Muscle layer of duodenum (tissue), 2 donors: ENCODE results near the gene ZWILCH.

Experiments
- H3K27ac ChIP-seq: one replicate; pipeline ENCODE4 v1.7.0; 2013; ENCODE audit warnings: mild to moderate bottlenecking, low read length
- H3K27me3 ChIP-seq: one replicate; pipeline ENCODE4 v1.7.0; 2013; ENCODE audit warnings: low read depth, mild to moderate bottlenecking, control low read depth, low read length
- H3K36me3 ChIP-seq, 2 donors: one replicate each; pipeline ENCODE4 v1.7.0; 2013; ENCODE audit warnings: low read length in 2 of 2, control low read depth in 1 of 2, mild to moderate bottlenecking in 1 of 2; ENCODE audit not compliant: insufficient read depth in 2 of 2, control insufficient read depth in 1 of 2
- H3K4me1 ChIP-seq, 2 donors: one replicate each; pipeline ENCODE4 v1.7.0; 2013; ENCODE audit warnings: low read length in 2 of 2, mild to moderate bottlenecking in 2 of 2, control low read depth in 1 of 2, moderate library complexity in 1 of 2; ENCODE audit not compliant: insufficient read depth in 2 of 2, control insufficient read depth in 1 of 2
- H3K4me3 ChIP-seq, 2 donors: one replicate each; pipeline ENCODE4 v1.7.0; 2013; ENCODE audit warnings: low read length in 2 of 2, low read depth in 1 of 2, mild to moderate bottlenecking in 1 of 2
- H3K9me3 ChIP-seq, 2 donors: one replicate each; pipeline ENCODE4 v1.7.0; 2013; ENCODE audit warnings: low read length in 2 of 2, control low read depth in 1 of 2, mild to moderate bottlenecking in 1 of 2; ENCODE audit not compliant: control insufficient read depth in 1 of 2
- donor health status: healthy.

ZWILCH gene

DNA sequence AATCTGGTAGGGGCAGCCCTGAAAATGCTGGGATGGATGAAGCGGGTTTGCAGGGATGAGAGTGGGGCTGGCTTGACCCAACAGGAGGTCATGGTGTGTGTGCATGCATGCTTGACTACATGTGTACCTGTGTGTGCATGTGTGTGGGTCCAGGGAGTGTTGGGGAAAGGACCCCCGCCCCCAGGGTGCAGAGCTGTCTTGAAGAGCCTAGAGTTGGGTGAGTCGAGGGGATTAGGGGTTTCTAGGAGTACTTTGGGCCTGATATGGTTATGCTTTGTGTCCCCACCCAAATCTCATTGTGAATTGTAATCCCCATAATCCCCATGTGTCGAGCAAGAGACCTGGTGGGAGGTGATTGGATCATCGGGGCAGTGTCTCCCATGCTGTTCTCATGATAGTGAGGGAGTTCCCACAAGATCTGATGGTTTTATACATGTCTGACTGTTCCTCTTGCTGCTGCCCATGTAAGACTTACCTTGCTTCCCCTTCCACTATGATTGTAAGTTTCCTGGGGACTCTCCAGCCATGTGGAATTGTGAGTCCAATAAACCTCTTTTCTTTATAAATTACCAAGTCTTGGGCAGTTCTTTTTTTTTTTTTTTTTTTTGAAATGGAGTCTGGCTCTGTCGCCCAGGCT is 65.8 kb downstream of the ZWILCH start:
- no peaks in the 10 kb centered on the region for H3K27me3 ChIP-seq
- H3K9me3 ChIP-seq, result no peaks in the 10 kb centered on the region
- no peaks in the 10 kb centered on the region for H3K36me3 ChIP-seq
- H3K4me3 ChIP-seq, result no peak overlapping the region
- H3K27ac ChIP-seq, result no peak overlapping the region
- no peaks in the 10 kb centered on the region for H3K4me1 ChIP-seq

GRCh38 chr15:66572146-66572545 is 67.0 kb downstream of the ZWILCH start:
- H3K9me3 ChIP-seq, result no peaks in the 10 kb centered on the region
- H3K4me1 ChIP-seq, result no peaks in the 10 kb centered on the region
- H3K27ac ChIP-seq, result no peak overlapping the region
- no peaks in the 10 kb centered on the region for H3K27me3 ChIP-seq
- no peak overlapping the region for H3K4me3 ChIP-seq
- no peaks in the 10 kb centered on the region for H3K36me3 ChIP-seq

DNA sequence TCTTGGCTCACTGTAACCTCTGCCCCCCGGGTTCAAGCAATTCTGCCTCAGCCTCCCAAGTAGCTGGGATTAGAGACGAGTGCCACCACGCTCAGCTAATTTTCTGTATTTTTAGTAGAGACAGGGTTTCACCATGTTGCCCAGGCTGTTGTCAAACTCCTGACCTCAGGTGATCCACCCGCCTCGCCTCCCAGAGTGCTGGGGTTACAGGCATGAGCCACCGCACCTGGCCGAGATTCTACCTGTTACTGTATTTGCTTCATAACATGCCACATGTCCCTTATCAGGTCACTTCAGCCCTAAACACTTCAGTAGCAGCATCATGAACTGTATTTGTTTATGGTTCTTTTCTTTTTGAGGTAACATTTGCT is 68.2 kb downstream of the ZWILCH start:
- no peaks in the 10 kb centered on the region for H3K4me1 ChIP-seq
- no peak overlapping the region for H3K4me3 ChIP-seq
- H3K27me3 ChIP-seq, result no peaks in the 10 kb centered on the region
- H3K9me3 ChIP-seq, result no peaks in the 10 kb centered on the region
- no peaks in the 10 kb centered on the region for H3K36me3 ChIP-seq
- H3K27ac ChIP-seq, result no peak overlapping the region

- H3K27ac ChIP-seq, result no peak overlapping the region
- H3K4me3 ChIP-seq, result no peak overlapping the region
- H3K36me3 ChIP-seq, result no peaks in the 10 kb centered on the region
- no peaks in the 10 kb centered on the region for H3K4me1 ChIP-seq
- H3K27me3 ChIP-seq, result no peaks in the 10 kb centered on the region
- no peaks in the 10 kb centered on the region for H3K9me3 ChIP-seq
Measured at GRCh38 chr15:66573719-66574595, 68.8 kb downstream of the ZWILCH start.

DNA sequence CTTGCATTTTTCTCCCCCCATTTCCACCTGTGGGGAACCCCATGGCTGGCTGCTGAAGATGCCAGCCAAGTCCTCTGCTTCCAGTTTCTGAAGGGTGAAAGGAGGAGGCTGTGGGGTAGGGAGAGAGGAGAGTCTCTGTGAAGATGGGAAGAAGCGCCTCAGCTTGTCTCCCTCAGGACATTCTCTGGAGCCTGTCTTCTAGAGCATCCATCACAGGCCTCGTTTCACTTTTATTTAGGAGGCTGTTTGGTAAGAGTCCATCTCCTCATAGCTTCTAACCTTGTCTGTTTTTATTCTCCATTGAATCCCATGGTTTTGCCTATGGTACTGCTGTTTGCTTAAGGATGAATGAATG is 69.4 kb downstream of the ZWILCH start:
- Histone ChIP-seq H3K27ac (no peak overlapping the region), H3K27me3 (no peaks in the 10 kb centered on the region), H3K4me3 (no peak overlapping the region), H3K36me3 (no peaks in the 10 kb centered on the region), H3K4me1 (no peaks in the 10 kb centered on the region), H3K9me3 (no peaks in the 10 kb centered on the region)

- H3K36me3 ChIP-seq, result no peaks in the 10 kb centered on the region
- no peak overlapping the region for H3K27ac ChIP-seq
- H3K4me1 ChIP-seq, result no peaks in the 10 kb centered on the region
- H3K4me3 ChIP-seq, result no peak overlapping the region
- H3K27me3 ChIP-seq, result no peaks in the 10 kb centered on the region
- H3K9me3 ChIP-seq, result no peaks in the 10 kb centered on the region
Measured at GRCh38 chr15:66578286-66578875, 73.3 kb downstream of the ZWILCH start.

DNA sequence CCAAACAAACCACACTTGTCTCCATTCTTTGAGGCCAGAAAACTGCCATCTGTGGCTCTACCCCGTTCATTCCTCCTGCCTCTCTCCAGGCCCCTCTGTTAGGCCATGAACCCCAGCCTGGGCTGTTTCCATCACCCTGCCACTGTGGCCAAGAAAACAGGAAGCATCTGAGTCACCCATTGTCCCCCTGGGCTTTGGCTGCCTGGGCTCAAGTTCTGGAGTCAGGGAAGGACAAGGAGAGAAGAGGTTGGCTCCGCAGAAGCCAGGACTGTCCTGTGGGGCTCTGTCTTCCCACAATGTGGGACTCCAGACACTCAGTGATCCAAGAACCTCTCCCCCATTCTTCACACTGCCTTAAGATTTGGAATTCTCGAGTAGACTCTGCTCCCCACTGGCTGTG is 75.5 kb downstream of the ZWILCH start:
- no peaks in the 10 kb centered on the region for H3K36me3 ChIP-seq
- no peaks in the 10 kb centered on the region for H3K4me1 ChIP-seq
- H3K9me3 ChIP-seq, result no peaks in the 10 kb centered on the region
- no peak overlapping the region for H3K27ac ChIP-seq
- no peaks in the 10 kb centered on the region for H3K27me3 ChIP-seq
- no peak overlapping the region for H3K4me3 ChIP-seq

DNA sequence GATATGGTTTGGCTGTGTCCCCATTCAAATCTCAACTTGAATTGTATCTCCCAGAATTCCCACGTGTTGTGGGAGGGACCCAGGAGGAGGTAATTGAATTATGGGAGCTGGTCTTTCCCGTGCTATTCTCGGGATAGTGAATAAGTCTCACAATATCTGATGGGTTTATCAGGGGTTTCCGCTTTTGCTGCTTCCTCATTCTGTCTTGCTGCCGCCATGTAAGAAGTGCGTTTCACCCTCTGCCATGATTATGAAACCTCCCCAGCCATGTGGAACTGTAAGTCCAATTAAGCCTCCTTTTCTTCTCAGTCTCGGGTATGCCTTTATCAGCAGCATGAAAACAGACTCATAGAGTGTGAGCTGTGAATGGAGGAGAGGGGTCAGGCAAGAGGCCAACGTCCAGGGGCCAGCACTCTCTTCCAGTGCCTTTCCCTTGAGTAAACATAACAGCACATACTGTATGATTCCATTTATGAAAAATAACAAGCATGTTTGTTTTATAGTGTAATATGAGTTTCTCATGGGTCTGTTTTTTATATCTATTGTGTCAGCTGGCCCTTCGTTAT is 76.9 kb downstream of the ZWILCH start:
- Histone ChIP-seq H3K9me3 (no peaks in the 10 kb centered on the region), H3K27ac (no peak overlapping the region), H3K4me1 (no peaks in the 10 kb centered on the region), H3K4me3 (no peak overlapping the region), H3K36me3 (no peaks in the 10 kb centered on the region), H3K27me3 (no peaks in the 10 kb centered on the region)

DNA sequence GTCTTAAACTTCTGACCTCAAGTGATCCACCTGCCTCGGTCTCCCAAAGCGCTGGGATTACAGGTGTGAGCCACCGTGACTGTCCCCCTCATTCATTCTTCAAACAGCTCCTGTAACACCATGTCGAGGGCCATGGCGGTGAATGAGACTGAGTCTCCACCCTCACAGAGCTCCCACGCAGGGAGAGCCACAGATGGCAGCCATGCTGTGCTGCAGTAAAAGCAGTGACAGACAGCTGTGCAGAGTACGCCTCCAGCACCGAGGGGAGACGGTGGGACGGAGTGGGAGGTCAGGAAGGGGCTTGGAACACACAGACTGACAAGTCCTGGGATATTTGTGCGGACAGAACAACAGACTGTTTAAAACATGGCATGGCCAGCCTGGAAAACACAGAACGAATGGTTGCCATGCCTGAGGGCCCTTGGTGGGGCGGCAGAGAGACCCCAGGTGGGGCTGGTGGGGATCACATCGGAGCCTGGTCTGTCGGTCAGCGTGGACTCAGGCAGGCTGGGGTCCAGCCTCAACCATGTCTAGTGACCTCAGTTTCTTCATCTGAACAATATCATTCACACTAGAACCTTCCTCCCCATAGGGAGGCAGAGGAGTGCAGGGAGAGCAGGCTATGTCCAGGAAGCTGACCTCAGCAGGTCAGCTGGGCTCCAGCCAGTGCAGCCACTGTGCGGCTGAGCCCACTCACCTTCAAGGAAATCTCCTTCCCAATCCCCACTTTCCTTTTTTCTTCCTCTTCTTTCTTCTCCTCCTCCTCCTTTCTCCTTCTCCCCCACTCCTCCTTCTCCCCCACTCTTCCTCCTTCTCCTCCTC is 81.2 kb downstream of the ZWILCH start:
- H3K36me3 ChIP-seq, result no peaks in the 10 kb centered on the region
- H3K4me1 ChIP-seq, result no peaks in the 10 kb centered on the region
- no peaks in the 10 kb centered on the region for H3K27me3 ChIP-seq
- no peak overlapping the region for H3K4me3 ChIP-seq
- no peaks in the 10 kb centered on the region for H3K9me3 ChIP-seq
- H3K27ac ChIP-seq, result no peak overlapping the region

- no peak overlapping the region for H3K4me3 ChIP-seq
- H3K9me3 ChIP-seq, result no peaks in the 10 kb centered on the region
- no peaks in the 10 kb centered on the region for H3K27me3 ChIP-seq
- H3K36me3 ChIP-seq, result no peaks in the 10 kb centered on the region
- H3K27ac ChIP-seq, result no peak overlapping the region
- no peaks in the 10 kb centered on the region for H3K4me1 ChIP-seq
Measured at GRCh38 chr15:66587020-66587419, 81.9 kb downstream of the ZWILCH start.

DNA sequence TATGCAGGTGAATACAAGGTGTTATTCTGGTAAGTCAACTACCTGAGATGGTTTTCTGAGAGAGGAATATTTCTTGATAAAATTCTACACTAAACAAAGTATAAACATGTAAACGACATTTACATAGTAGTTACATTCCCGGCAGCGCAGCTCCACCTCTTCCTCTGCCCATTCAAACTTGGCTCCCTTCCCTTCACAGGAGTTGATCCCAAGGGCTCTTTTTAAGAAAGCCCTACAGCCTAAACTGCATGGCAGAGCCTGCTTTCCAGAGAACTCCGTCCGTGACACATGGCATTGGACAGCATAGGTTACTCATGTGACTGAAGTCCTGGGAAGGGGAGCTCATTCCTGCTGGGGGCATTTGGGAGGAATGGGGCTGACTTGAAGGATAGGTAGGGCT is 82.6 kb downstream of the ZWILCH start:
- Histone ChIP-seq H3K27me3 (no peaks in the 10 kb centered on the region), H3K4me3 (no peak overlapping the region), H3K9me3 (no peaks in the 10 kb centered on the region), H3K36me3 (no peaks in the 10 kb centered on the region), H3K4me1 (no peaks in the 10 kb centered on the region), H3K27ac (no peak overlapping the region)
